Neural progenitor cell (in vitro differentiated cells): Measurements from ENCODE around the gene UBA1.

Source experiments
- CTCF ChIP-seq: fragments of 200-600 bp; sonication (generic); IDR thresholded peaks from 2 replicates; pipeline ENCODE4 v1.5.1; 2017; ENCODE audit warnings: antibody characterized with exemption, mild to moderate bottlenecking
- EZH2 ChIP-seq: fragments of 200-600 bp; sonication (generic); IDR thresholded peaks from 2 replicates; pipeline ENCODE4 v1.6.1; 2017; ENCODE audit warnings: antibody characterized with exemption, mild to moderate bottlenecking, moderate library complexity
- EZH2phosphoT487 ChIP-seq: fragments of 200-600 bp; sonication (generic); IDR thresholded peaks from 2 replicates; pipeline ENCODE4 v1.6.1; 2017; ENCODE audit warnings: antibody characterized with exemption

- no peak for TF ChIP-seq CTCF
- no peak for TF ChIP-seq EZH2
- no peak for TF ChIP-seq EZH2phosphoT487
These were observed 23.7 kb downstream of the UBA1 start for GRCh38 chrX:47217121-47217851.
